ENCODE results near the gene FXR2.

GRCh38 chr17:7646457-7646856 is 31.8 kb upstream of the FXR2 start:
- TF ChIP-seq CTCF (IDR thresholded peaks at IDR 0.05; ENCODE audit: insufficient read depth, low read length, poor library complexity, severe bottlenecking) (no peak), EZH2phosphoT487 (conservative IDR thresholded peaks at IDR 0.05; ENCODE audit: low read length) (no peak)
